ENCODE results near the gene SRMS. TPM values are rescaled to one million over a fixed set of nuclear protein-coding genes. Genes with fewer than 3 reads are reported as not detected.

The SRMS gene
- polyA plus RNA-seq, 1 donor (not counting 4 experiments of a cell fraction or from before 2014, with no cell fraction given): 0.10 TPM

DNA sequence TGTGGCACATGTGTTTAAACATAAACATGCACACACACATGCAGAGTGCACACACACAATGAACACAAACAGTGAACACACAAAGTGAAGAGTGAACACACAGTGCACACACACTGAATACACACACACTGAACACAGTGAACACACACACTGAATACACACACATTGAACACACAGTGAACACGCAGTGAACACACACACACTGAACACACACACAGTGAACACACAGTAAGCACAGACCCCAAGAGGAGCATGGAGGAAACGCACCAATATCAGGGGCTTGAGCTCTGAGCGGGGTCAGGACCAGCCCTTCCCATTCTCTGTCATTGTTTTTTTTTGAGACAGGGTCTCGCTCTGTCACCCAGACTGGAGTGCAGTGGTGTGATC lies 43.6 kb upstream of the SRMS start:
- Histone ChIP-seq H3K36me3 (ENCODE audit: control insufficient read depth in 2 of 2, extremely low read depth in 1 of 2, insufficient read depth in 2 of 2, low read length in 2 of 2) (peaks cover 9 to 22% of the 10 kb centered on the region in 2 experiments), H3K27ac (ENCODE audit: control insufficient read depth, insufficient read depth, low read length) (no peak overlapping the region), H2AFZ (ENCODE audit: control insufficient read depth, low read length) (no peak overlapping the region), H4K20me1 (ENCODE audit: control insufficient read depth, extremely low read depth, insufficient read depth, low read length) (no peaks in the 10 kb centered on the region), H3K9me1 (ENCODE audit: control insufficient read depth, extremely low read depth, insufficient read depth, low read length) (no peaks in the 10 kb centered on the region), H3K4me2 (ENCODE audit: control insufficient read depth, extremely low read depth, insufficient read depth, low read depth, low read length) (no peak overlapping the region), H3K9ac (ENCODE audit: control insufficient read depth, extremely low read depth, insufficient read depth, low read length) (no peak overlapping the region), H3K9me3 (ENCODE audit: control insufficient read depth, low read depth, low read length) (no peaks in the 10 kb centered on the region), H3K79me2 (ENCODE audit: control insufficient read depth, insufficient read depth, low read length) (no peaks in the 10 kb centered on the region), H3K4me1 (ENCODE audit: control insufficient read depth, extremely low read depth, insufficient read depth, low read length) (no peaks in the 10 kb centered on the region), H3K27me3 (ENCODE audit: control insufficient read depth, extremely low read depth, insufficient read depth, low read length) (no peaks in the 10 kb centered on the region), H3K4me3 (ENCODE audit: control insufficient read depth in 2 of 3, extremely low read depth in 1 of 3, insufficient read depth in 2 of 3, low read depth in 1 of 3, low read length in 3 of 3) (no peak overlapping the region)
- dilution Hi-C loops (cut with MboI; ENCODE audit: extremely low pct_ligation_motif_present, low sequenced_read_pairs): no loop called here
- no peak for DNase-seq (ENCODE audit: low read depth, low spot score)
- FAIRE-seq: no peak
- TF ChIP-seq, protein P1, sequence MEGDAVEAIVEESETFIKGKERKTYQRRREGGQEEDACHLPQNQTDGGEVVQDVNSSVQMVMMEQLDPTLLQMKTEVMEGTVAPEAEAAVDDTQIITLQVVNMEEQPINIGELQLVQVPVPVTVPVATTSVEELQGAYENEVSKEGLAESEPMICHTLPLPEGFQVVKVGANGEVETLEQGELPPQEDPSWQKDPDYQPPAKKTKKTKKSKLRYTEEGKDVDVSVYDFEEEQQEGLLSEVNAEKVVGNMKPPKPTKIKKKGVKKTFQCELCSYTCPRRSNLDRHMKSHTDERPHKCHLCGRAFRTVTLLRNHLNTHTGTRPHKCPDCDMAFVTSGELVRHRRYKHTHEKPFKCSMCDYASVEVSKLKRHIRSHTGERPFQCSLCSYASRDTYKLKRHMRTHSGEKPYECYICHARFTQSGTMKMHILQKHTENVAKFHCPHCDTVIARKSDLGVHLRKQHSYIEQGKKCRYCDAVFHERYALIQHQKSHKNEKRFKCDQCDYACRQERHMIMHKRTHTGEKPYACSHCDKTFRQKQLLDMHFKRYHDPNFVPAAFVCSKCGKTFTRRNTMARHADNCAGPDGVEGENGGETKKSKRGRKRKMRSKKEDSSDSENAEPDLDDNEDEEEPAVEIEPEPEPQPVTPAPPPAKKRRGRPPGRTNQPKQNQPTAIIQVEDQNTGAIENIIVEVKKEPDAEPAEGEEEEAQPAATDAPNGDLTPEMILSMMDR (optimal IDR thresholded peaks at IDR 0.05 in 1 of 3, IDR thresholded peaks at IDR 0.05 in 1 of 3, conservative IDR thresholded peaks at IDR 0.05 in 1 of 3; ENCODE audit: extremely low read depth in 1 of 3, insufficient read depth in 2 of 3, low read length in 3 of 3): no peak
- no peak for TF ChIP-seq EZH2 (IDR thresholded peaks at IDR 0.05; ENCODE audit: low read length)

DNA sequence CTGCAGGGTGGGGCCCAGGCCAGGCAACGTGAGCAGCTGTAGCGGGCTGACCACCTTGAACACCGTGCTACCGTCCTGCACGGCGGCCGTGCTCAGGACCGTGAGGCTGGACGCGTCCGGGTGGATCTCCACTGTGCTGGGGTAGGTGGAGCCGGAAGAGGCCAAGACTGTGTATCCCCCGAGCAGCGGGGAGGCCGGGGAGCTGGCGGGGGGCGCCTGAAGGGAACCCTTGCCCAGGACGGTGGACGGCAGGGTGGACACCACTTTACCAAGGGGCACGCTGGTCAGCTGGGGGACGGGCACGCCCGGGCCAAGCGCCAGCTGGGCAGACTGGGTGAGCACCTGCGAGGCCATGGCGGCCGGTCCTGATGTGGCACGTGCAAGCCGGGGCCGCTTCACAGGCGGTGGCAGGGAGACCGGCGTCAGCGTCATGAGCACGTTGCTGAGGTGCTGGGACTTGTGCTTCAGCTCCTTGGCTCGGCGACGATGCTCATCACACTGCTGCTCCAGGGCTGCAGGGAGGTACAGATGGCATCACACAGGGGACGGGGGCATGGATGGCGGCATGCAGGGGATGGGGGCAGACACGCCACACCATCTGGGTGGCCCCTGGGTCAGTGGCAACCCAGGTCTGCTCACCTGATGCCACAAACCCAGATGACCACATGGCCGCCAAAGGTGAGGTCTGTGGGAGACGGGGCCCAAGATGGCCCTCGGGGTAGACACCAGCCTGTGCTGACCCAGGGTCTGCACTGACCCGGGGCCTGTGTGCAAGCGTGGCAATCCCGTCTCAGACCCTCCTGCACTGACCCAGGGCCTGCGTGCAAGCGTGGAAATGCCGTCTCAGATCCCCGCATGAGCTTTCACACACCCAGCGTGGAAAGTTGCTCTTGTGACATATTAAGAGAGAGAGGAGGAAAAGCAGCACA lies 42.9 kb upstream of the SRMS start:
- dilution Hi-C loops (cut with MboI; ENCODE audit: extremely low pct_ligation_motif_present, low sequenced_read_pairs): no loop called here
- Histone ChIP-seq H3K4me2 (ENCODE audit: control insufficient read depth, extremely low read depth, insufficient read depth, low read depth, low read length) (no peak overlapping the region), H3K27me3 (ENCODE audit: control insufficient read depth, extremely low read depth, insufficient read depth, low read length) (no peaks in the 10 kb centered on the region), H3K9me3 (ENCODE audit: control insufficient read depth, low read depth, low read length) (no peaks in the 10 kb centered on the region), H2AFZ (ENCODE audit: control insufficient read depth, low read length) (no peak overlapping the region), H3K9me1 (ENCODE audit: control insufficient read depth, extremely low read depth, insufficient read depth, low read length) (no peaks in the 10 kb centered on the region), H3K4me1 (ENCODE audit: control insufficient read depth, extremely low read depth, insufficient read depth, low read length) (no peaks in the 10 kb centered on the region), H3K27ac (ENCODE audit: control insufficient read depth, insufficient read depth, low read length) (no peak overlapping the region), H3K9ac (ENCODE audit: control insufficient read depth, extremely low read depth, insufficient read depth, low read length) (no peak overlapping the region), H3K79me2 (ENCODE audit: control insufficient read depth, insufficient read depth, low read length) (no peaks in the 10 kb centered on the region), H4K20me1 (ENCODE audit: control insufficient read depth, extremely low read depth, insufficient read depth, low read length) (no peaks in the 10 kb centered on the region), H3K36me3 (ENCODE audit: control insufficient read depth in 2 of 2, extremely low read depth in 1 of 2, insufficient read depth in 2 of 2, low read length in 2 of 2) (peaks cover 9 to 22% of the 10 kb centered on the region in 2 experiments), H3K4me3 (ENCODE audit: control insufficient read depth in 2 of 3, extremely low read depth in 1 of 3, insufficient read depth in 2 of 3, low read depth in 1 of 3, low read length in 3 of 3) (no peak overlapping the region)
- no peak for DNase-seq (ENCODE audit: low read depth, low spot score)
- no peak for TF ChIP-seq EZH2 (IDR thresholded peaks at IDR 0.05; ENCODE audit: low read length)
- TF ChIP-seq, protein P1 (optimal IDR thresholded peaks at IDR 0.05 in 1 of 3, IDR thresholded peaks at IDR 0.05 in 1 of 3, conservative IDR thresholded peaks at IDR 0.05 in 1 of 3; ENCODE audit: extremely low read depth in 1 of 3, insufficient read depth in 2 of 3, low read length in 3 of 3): no peak
- FAIRE-seq: no peak
